Stomach (tissue), 4 donors: ENCODE results near the gene WDR27.

Experiments used
- CTCF ChIP-seq, 7 experiments: fragments of 450-650 bp in 4 of 7; fragments of 200-600 bp in 3 of 7; sonication (generic) in 3 of 7; IDR thresholded peaks; one replicate each; pipeline ENCODE4 v1.5.1; 2016 to 2019; ENCODE audit warnings: antibody characterized with exemption in 7 of 7, control low read depth in 2 of 7, mild to moderate bottlenecking in 1 of 7
- EP300 ChIP-seq: sonication (generic); formaldehyde crosslinking; IDR thresholded peaks from one replicate; pipeline ENCODE4 v1.6.1; 2017; ENCODE audit warnings: antibody characterized with exemption
- POLR2A ChIP-seq, 4 donors: fragments of 450-650 bp; IDR thresholded peaks; one replicate each; pipeline ENCODE4 v1.6.1; 2016; ENCODE audit warnings: antibody characterized with exemption in 4 of 4, control low read depth in 2 of 4, mild to moderate bottlenecking in 1 of 4, moderate library complexity in 1 of 4
- POLR2AphosphoS5 ChIP-seq, 3 donors: sonication (generic); formaldehyde crosslinking; IDR thresholded peaks; one replicate each; pipeline ENCODE4 v1.6.1; 2016; ENCODE audit warnings: antibody characterized with exemption in 3 of 3

- no peak for TF ChIP-seq POLR2AphosphoS5 (IDR thresholded peaks at IDR 0.05)
- no peak for TF ChIP-seq CTCF (IDR thresholded peaks at IDR 0.05)
- no peak for TF ChIP-seq POLR2A (IDR thresholded peaks at IDR 0.05)
- no peak for TF ChIP-seq EP300
Observed at GRCh38 chr6:169452869-169453620, 248.8 kb downstream of the WDR27 start.
